Measurements from ENCODE around the gene OR2T33. TPM values are rescaled to one million over a fixed set of nuclear protein-coding genes. Genes with fewer than 3 reads are reported as not detected.
"Not testable (repeated sequence)": the region's sequence is repeated elsewhere in the genome, so short reads cannot be mapped to it uniquely, and the experiment has no call there.

Gene OR2T33
- total RNA-seq (not detected), polyA plus RNA-seq (ENCODE audit: insufficient read depth in 1 of 8, insufficient read length in 8 of 8, low replicate concordance in 1 of 8) (under 1 TPM in 1 of 8 donors, not detected in 7; 0.04 TPM)
- long read RNA-seq, donor 1: 0 reads
- long read RNA-seq, donor 2: 0 reads
- long read RNA-seq, donor 3: 0 reads
- long read RNA-seq, donor 4: 0 reads
- long read RNA-seq, donor 5: 0 reads
- long read RNA-seq, donor 6: 0 reads
- long read RNA-seq, donor 7: 0 reads
- long read RNA-seq, donor 8: 0 reads
- long read RNA-seq, donor 9: 0 reads
- long read RNA-seq, donor 10: 0 reads
- long read RNA-seq, donor 11: 0 reads

- peaks cover 31% of the 10 kb centered on the region for H3K9me3 ChIP-seq (replicated peaks; ENCODE audit: control insufficient read depth, low read depth, low read length)
- DNase-seq: no peak
- H3K4me1 ChIP-seq (ENCODE audit: control insufficient read depth, insufficient read depth, low read length): no peaks in the 10 kb centered on the region
- no peak within 1 kb of the TSS for H3K27ac ChIP-seq (ENCODE audit: low read length)
- H3K36me3 ChIP-seq (ENCODE audit: control insufficient read depth, insufficient read depth, low read length): no peaks in the 10 kb centered on the region
- WGBS (ENCODE audit: insufficient coverage): no CpG with 5 or more reads among the region's 1 CpG
- H3K4me3 ChIP-seq (ENCODE audit: low read length): no peak within 1 kb of the TSS
- no peaks in the 10 kb centered on the region for H3K27me3 ChIP-seq (ENCODE audit: control insufficient read depth, insufficient read depth, low read length)
Observed at GRCh38 chr1:248277876-248278275, at the start of gene OR2T33. TSS of gene OR2T33 (minus strand) at chr1:248277976. CDS start at chr1:248273814, 4,162 bp downstream.

GRCh38 chr1:248324468-248324867 is 46.7 kb upstream of the OR2T33 start, which contains the start of gene OR2M7:
TSS of gene OR2M7 (minus strand) at chr1:248324568. CDS start at chr1:248324568, 0 bp downstream.
- no peaks in the 10 kb centered on the region for H3K36me3 ChIP-seq (ENCODE audit: control insufficient read depth, insufficient read depth, low read length)
- H3K9me3 ChIP-seq (replicated peaks; ENCODE audit: control insufficient read depth, low read depth, low read length): peaks cover 13% of the 10 kb centered on the region
- no CpG with 5 or more reads among the region's 1 CpG for WGBS (ENCODE audit: insufficient coverage)
- no peak for DNase-seq
- no peaks in the 10 kb centered on the region for H3K27me3 ChIP-seq (ENCODE audit: control insufficient read depth, insufficient read depth, low read length)
- no peaks in the 10 kb centered on the region for H3K4me1 ChIP-seq (ENCODE audit: control insufficient read depth, insufficient read depth, low read length)
- H3K27ac ChIP-seq (ENCODE audit: low read length): no peak within 1 kb of the TSS
- H3K4me3 ChIP-seq (ENCODE audit: low read length): no peak within 1 kb of the TSS

- no peak for DNase-seq
- Histone ChIP-seq H3K27me3 (ENCODE audit: control insufficient read depth, insufficient read depth, low read length) (no peaks in the 10 kb centered on the region), H3K4me3 (ENCODE audit: low read length) (no peak overlapping the region), H3K9me3 (replicated peaks; ENCODE audit: control insufficient read depth, low read depth, low read length) (peaks cover 36% of the 10 kb centered on the region), H3K27ac (ENCODE audit: low read length) (no peak overlapping the region), H3K36me3 (ENCODE audit: control insufficient read depth, insufficient read depth, low read length) (no peaks in the 10 kb centered on the region), H3K4me1 (ENCODE audit: control insufficient read depth, insufficient read depth, low read length) (no peaks in the 10 kb centered on the region)
- WGBS (ENCODE audit: insufficient coverage): 85% methylated on average over 9 of the region's 11 CpGs
Observed at GRCh38 chr1:248316796-248317195, 39.0 kb upstream of the OR2T33 start.

GRCh38 chr1:248306740-248307139 is 29.0 kb upstream of the OR2T33 start:
- not testable (repeated sequence) for H3K4me1 ChIP-seq (ENCODE audit: control insufficient read depth, insufficient read depth, low read length); H3K27me3 ChIP-seq (ENCODE audit: control insufficient read depth, insufficient read depth, low read length); H3K36me3 ChIP-seq (ENCODE audit: control insufficient read depth, insufficient read depth, low read length); DNase-seq; H3K27ac ChIP-seq (ENCODE audit: low read length); H3K4me3 ChIP-seq (ENCODE audit: low read length)
- WGBS (ENCODE audit: insufficient coverage): 66% methylated on average over 7 of the region's 15 CpGs
- H3K9me3 ChIP-seq (replicated peaks; ENCODE audit: control insufficient read depth, low read depth, low read length): peaks cover 14% of the 10 kb centered on the region

GRCh38 chr1:248306103-248306502 is 28.3 kb upstream of the OR2T33 start:
- Histone ChIP-seq H3K4me1 (ENCODE audit: control insufficient read depth, insufficient read depth, low read length) (no peaks in the 10 kb centered on the region), H3K27ac (ENCODE audit: low read length) (no peak overlapping the region), H3K4me3 (ENCODE audit: low read length) (no peak overlapping the region), H3K27me3 (ENCODE audit: control insufficient read depth, insufficient read depth, low read length) (no peaks in the 10 kb centered on the region), H3K9me3 (replicated peaks; ENCODE audit: control insufficient read depth, low read depth, low read length) (peaks cover 14% of the 10 kb centered on the region), H3K36me3 (ENCODE audit: control insufficient read depth, insufficient read depth, low read length) (no peaks in the 10 kb centered on the region)
- 90% methylated on average over 17 of the region's 19 CpGs for WGBS (ENCODE audit: insufficient coverage)
- DNase-seq: no peak

- not testable (repeated sequence) for H3K4me1 ChIP-seq (ENCODE audit: control insufficient read depth, insufficient read depth, low read length); H3K36me3 ChIP-seq (ENCODE audit: control insufficient read depth, insufficient read depth, low read length); H3K4me3 ChIP-seq (ENCODE audit: low read length); H3K27me3 ChIP-seq (ENCODE audit: control insufficient read depth, insufficient read depth, low read length); H3K27ac ChIP-seq (ENCODE audit: low read length); DNase-seq
- WGBS (ENCODE audit: insufficient coverage): 93% methylated on average over 3 of the region's 9 CpGs
- peaks cover 14% of the 10 kb centered on the region for H3K9me3 ChIP-seq (replicated peaks; ENCODE audit: control insufficient read depth, low read depth, low read length)
Observed at GRCh38 chr1:248305672-248306071, 27.9 kb upstream of the OR2T33 start.

GRCh38 chr1:248303324-248303723 is 25.5 kb upstream of the OR2T33 start, which contains the start of gene OR2T12:
TSS of gene OR2T12 (minus strand) at chr1:248303424. CDS start at chr1:248295578, 7,846 bp downstream.
- DNase-seq: no peak
- Histone ChIP-seq H3K9me3 (replicated peaks; ENCODE audit: control insufficient read depth, low read depth, low read length) (peaks cover 11% of the 10 kb centered on the region), H3K4me3 (ENCODE audit: low read length) (no peak within 1 kb of the TSS), H3K36me3 (ENCODE audit: control insufficient read depth, insufficient read depth, low read length) (no peaks in the 10 kb centered on the region), H3K27ac (ENCODE audit: low read length) (no peak within 1 kb of the TSS), H3K27me3 (ENCODE audit: control insufficient read depth, insufficient read depth, low read length) (no peaks in the 10 kb centered on the region), H3K4me1 (ENCODE audit: control insufficient read depth, insufficient read depth, low read length) (no peaks in the 10 kb centered on the region)
- WGBS (ENCODE audit: insufficient coverage): no CpG with 5 or more reads among the region's 1 CpG

GRCh38 chr1:248288391-248288790 is 10.6 kb upstream of the OR2T33 start:
- WGBS (ENCODE audit: insufficient coverage): no CpG with 5 or more reads among the region's 6 CpGs
- Histone ChIP-seq H3K27ac (ENCODE audit: low read length) (no peak overlapping the region), H3K27me3 (ENCODE audit: control insufficient read depth, insufficient read depth, low read length) (no peaks in the 10 kb centered on the region), H3K9me3 (replicated peaks; ENCODE audit: control insufficient read depth, low read depth, low read length) (peaks cover 12% of the 10 kb centered on the region), H3K4me3 (ENCODE audit: low read length) (no peak overlapping the region), H3K36me3 (ENCODE audit: control insufficient read depth, insufficient read depth, low read length) (no peaks in the 10 kb centered on the region), H3K4me1 (ENCODE audit: control insufficient read depth, insufficient read depth, low read length) (no peaks in the 10 kb centered on the region)
- DNase-seq: no peak

- H3K36me3 ChIP-seq (ENCODE audit: control insufficient read depth, insufficient read depth, low read length); H3K27ac ChIP-seq (ENCODE audit: low read length); DNase-seq; H3K4me1 ChIP-seq (ENCODE audit: control insufficient read depth, insufficient read depth, low read length); H3K4me3 ChIP-seq (ENCODE audit: low read length); H3K27me3 ChIP-seq (ENCODE audit: control insufficient read depth, insufficient read depth, low read length): not testable (repeated sequence)
- peaks cover 14% of the 10 kb centered on the region for H3K9me3 ChIP-seq (replicated peaks; ENCODE audit: control insufficient read depth, low read depth, low read length)
- WGBS (ENCODE audit: insufficient coverage): no CpG with 5 or more reads among the region's 16 CpGs
Observed at GRCh38 chr1:248273225-248273624, 4.6 kb downstream of the OR2T33 start.

GRCh38 chr1:248268178-248268577 is 9.6 kb downstream of the OR2T33 start:
- H3K27me3 ChIP-seq (ENCODE audit: control insufficient read depth, insufficient read depth, low read length): no peaks in the 10 kb centered on the region
- H3K36me3 ChIP-seq (ENCODE audit: control insufficient read depth, insufficient read depth, low read length): no peaks in the 10 kb centered on the region
- peaks cover 4% of the 10 kb centered on the region for H3K9me3 ChIP-seq (replicated peaks; ENCODE audit: control insufficient read depth, low read depth, low read length)
- no peaks in the 10 kb centered on the region for H3K4me1 ChIP-seq (ENCODE audit: control insufficient read depth, insufficient read depth, low read length)
- no peak overlapping the region for H3K4me3 ChIP-seq (ENCODE audit: low read length)
- 22% methylated on average over 1 of the region's 4 CpGs for WGBS (ENCODE audit: insufficient coverage)
- no peak overlapping the region for H3K27ac ChIP-seq (ENCODE audit: low read length)
- DNase-seq: no peak

Data from muscle of leg (tissue), 16 donors.